ENCODE data around the gene ITPR2. TPM values are rescaled to one million over a fixed set of nuclear protein-coding genes. Genes with fewer than 3 reads are reported as not detected.

ITPR2 gene
- total RNA-seq, 4 donors from 2014 or later, result 32.6 to 87.5 (median 51.9) TPM

DNA sequence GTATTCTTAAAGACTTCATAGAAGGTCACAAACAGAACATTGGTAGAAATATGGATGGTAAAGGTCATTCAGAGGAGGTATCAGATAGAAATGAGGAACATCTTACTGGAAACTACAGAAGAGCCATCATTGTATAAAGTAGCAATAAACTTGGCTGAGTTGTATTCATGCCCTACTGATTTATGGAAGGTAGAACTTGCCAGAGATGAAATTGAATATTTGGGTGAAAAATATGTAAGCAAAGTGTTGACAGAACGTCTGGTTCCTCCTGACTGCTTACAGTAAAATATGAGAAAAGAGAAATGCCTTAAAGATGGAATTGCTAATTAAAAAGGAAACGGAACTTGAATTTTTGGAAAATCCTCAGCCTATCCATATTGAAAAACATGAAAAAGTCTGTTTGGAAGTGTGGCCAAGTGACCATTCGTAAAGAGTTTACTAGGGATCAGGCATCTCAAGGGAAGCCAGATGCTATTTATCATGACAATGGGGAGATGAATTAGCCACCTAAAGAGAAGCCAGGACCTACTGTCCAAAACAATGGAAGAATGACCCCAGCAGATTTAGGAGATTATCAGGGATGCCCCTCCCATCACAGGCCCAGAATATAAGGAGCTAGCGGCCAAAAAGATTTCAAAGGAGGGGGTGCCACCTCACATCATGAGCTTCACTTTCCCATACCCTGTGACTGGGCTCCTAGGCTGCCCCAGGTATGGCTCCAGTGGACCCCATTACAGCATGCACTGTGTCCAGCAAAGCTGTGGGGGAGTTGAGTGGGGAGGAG lies 189.3 kb downstream of the ITPR2 start:
- H3K9me3 ChIP-seq, result no peaks in the 10 kb centered on the region
- no peak for TF ChIP-seq POLR2A (IDR thresholded peaks at IDR 0.05)
- no peak for TF ChIP-seq CTCF (IDR thresholded peaks at IDR 0.05)
- no peaks in the 10 kb centered on the region for H3K27me3 ChIP-seq
- no peak overlapping the region for H3K4me3 ChIP-seq
- H3K36me3 ChIP-seq, result no peaks in the 10 kb centered on the region
- no peaks in the 10 kb centered on the region for H3K4me1 ChIP-seq
- peak overlapping the region in 1 of 4 donors; percentile 24 for H3K27ac ChIP-seq
- no peak for DNase-seq

DNA sequence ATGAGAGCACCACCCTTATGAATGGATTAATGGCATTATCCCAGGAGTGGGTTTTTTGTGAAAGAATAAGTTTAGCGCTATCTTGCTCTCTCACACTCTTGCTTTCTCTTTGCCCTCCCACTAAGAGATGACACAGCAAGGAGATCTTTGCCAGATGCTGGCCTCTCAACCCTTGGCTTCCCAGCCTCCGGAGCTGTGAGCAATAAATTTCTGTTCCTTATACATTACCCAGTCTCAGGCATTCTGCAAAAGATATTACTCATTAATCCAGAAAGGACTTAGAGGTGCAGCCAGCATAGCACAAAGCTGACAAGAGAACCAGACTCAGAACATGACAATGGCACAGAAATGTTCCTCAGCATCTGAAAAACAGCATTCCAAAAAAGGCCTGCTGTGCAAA lies 190.6 kb downstream of the ITPR2 start:
- no peak for TF ChIP-seq CTCF (IDR thresholded peaks at IDR 0.05)
- TF ChIP-seq POLR2A (IDR thresholded peaks at IDR 0.05), result no peak
- no peaks in the 10 kb centered on the region for H3K4me1 ChIP-seq

DNA sequence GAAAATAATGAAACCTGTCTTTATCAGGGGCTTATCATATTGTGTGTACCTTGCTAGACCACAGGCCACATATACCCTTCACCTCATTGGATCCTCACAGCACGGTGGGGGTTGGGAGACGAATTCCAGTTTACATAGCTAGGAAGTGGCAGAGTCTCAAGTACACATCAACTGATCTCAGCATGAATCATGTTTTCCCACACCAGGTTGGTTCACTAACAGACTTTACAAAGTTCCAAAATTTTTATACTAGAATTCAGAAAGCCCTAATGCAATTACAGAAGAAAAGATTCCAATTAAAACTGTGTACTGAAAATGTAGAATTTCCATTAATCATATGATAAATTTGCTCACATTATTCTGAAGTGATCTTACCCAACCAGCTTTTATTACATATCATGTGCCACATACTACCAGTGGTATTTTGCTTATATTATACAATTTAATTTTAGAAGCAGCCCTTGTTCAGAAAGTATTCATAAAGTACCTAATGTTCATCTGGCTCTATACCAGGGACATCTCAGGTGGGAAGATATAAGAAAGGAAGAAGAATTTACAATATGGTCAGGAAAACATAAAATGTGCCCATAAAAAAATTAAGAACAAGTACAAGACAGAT lies 196.2 kb downstream of the ITPR2 start:
- H3K27ac ChIP-seq, result no peak overlapping the region
- H3K4me3 ChIP-seq, result no peak overlapping the region
- DNase-seq, result no peak
- no peaks in the 10 kb centered on the region for H3K4me1 ChIP-seq
- no peaks in the 10 kb centered on the region for H3K27me3 ChIP-seq
- no peaks in the 10 kb centered on the region for H3K9me3 ChIP-seq
- H3K36me3 ChIP-seq, result no peaks in the 10 kb centered on the region
- TF ChIP-seq CTCF (IDR thresholded peaks at IDR 0.05) (no peak), POLR2A (IDR thresholded peaks at IDR 0.05) (no peak)

More for the DNA sequence above, 190.6 kb downstream of the ITPR2 start:
- Histone ChIP-seq H3K27me3 (no peaks in the 10 kb centered on the region), H3K9me3 (no peaks in the 10 kb centered on the region), H3K4me3 (no peak overlapping the region), H3K36me3 (no peaks in the 10 kb centered on the region), H3K27ac (peak overlapping the region in 1 of 4 donors; percentile 24)
- no peak for DNase-seq

GRCh38 chr12:26633591-26634210 lies 199.3 kb downstream of the ITPR2 start:
- H3K4me1 ChIP-seq, result no peaks in the 10 kb centered on the region

DNA sequence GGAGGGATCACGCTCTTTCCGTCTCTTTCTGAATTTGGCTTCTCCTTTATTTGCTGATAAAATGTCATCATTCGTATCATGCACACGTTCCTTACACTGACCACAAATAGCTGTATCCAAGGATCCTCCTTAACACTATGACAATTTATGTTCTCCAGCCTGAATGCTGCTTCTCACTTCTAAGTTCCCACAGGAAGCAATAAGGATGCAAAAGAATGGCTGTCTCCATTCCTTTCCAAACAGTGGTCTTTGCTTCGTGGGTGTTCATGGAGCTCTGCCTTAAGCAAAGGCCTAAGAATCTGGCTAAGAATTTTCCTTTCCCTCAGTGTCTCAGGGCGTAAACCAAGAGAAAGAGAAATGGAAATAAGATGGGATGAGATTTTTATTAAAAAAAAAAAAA lies 200.2 kb downstream of the ITPR2 start:
- Histone ChIP-seq H3K9me3 (no peaks in the 10 kb centered on the region), H3K4me1 (no peaks in the 10 kb centered on the region), H3K27ac (no peak overlapping the region), H3K36me3 (peaks cover 0 to 8% (median 0%) of the 10 kb centered on the region in 3 donors), H3K4me3 (no peak overlapping the region), H3K27me3 (no peaks in the 10 kb centered on the region)
- DNase-seq, result no peak
- TF ChIP-seq CTCF (IDR thresholded peaks at IDR 0.05), result no peak
- TF ChIP-seq POLR2A (IDR thresholded peaks at IDR 0.05), result no peak

More at GRCh38 chr12:26633591-26634210, 199.3 kb downstream of the ITPR2 start:
- no peaks in the 10 kb centered on the region for H3K27me3 ChIP-seq
- DNase-seq, result no peak
- no peak overlapping the region for H3K27ac ChIP-seq
- H3K4me3 ChIP-seq, result no peak overlapping the region
- H3K36me3 ChIP-seq, result no peaks in the 10 kb centered on the region
- no peaks in the 10 kb centered on the region for H3K9me3 ChIP-seq
- TF ChIP-seq CTCF (IDR thresholded peaks at IDR 0.05) (no peak), POLR2A (IDR thresholded peaks at IDR 0.05) (no peak)

Measured in Peyer's patch (tissue), 4 donors.